Measurements from ENCODE around the gene CEP164.

Gene CEP164

DNA sequence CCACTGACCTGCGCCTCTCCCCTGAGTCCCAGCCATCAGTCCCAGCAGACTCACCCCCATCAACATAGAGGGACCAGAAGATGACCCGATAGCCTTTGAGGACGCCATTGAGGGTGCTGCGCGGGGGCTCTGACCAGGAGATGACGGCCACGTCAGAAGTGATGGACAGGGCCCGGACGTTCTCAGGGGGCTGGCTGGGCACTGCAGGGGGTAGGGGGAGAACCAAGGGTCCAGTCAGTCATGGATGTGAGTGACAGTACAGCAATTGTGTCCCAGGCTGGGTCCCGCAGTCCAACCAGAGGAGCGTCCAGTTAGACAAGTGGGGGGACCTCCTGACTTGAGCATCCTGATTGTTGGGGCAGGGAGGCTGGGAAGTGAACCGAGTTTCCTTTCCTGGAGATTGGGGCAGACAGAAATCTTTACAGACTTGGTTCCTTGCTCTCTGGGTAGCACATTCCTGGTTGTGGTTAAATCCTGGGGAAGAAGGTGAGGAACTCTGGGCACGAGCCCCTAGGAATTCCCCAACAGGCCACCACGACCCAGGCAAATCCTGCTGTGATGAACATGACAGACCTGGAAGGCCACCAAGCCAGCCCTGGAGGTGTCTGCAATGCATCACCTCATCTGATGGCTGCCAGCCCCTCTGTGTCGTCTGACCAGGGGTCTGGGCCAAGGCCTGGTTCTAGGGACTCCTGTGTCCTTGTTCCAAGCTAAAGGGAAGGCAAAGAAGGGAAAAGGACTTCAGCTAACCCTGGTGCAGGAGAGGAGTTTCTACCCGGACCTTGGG lies 133.9 kb downstream of the CEP164 start:
- DNase-seq (ENCODE audit: low read depth) = no peak

DNA sequence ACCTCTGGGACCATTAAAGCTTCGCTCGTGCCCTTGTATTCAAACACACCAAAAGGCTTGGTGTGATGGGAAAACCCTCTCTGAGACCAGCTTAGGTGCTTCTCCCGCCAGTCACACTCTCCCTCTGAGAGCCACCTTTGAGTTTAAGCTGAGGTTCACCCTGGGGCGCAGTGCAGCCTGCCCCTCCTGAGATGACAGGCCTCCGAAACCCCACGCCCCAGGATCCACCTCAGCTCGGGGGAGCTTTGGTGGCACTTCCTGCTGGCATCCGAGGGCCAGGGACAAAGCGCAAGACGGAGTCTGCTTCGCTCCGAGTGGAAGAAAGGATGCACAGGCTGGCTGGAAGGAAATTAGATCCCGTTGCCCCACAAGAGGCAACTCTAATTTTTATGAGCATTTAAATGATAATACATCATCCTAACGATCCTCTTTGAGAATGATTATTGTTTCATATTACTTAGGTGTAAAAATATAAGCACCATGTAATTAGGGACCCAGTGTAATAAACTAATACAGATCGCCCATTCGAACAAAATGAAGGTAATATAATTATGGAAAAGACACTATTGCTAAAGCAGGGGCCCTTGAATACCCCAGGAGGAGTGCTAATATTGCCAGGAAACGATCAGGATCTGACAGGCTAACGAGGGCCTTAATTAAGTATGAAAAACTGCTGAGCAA lies 134.7 kb downstream of the CEP164 start:
- DNase-seq (ENCODE audit: low read depth) = no peak

DNA sequence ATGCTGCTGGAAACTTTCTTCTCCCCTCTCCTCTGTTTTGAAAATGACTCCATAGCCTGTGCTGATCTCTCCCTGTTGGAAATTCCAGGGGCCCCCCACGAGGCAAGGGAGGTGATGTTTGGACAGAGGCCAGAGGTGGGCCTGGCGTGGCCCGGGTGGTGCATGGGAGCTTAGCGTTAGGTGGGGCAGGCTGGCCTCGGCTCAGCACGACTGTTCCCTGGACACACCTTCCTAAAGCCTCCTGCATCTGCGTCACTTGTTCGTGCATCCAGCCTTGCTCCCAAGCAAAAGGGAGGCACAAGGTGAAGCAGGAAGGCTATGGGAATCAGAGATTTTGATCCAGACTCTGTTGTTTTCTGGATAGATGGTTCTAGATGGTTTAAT lies 135.2 kb downstream of the CEP164 start:
- no peak for DNase-seq (ENCODE audit: low read depth)

Measured in T follicular helper cell (primary cell).